ENCODE data around the gene IQCH.

DNA sequence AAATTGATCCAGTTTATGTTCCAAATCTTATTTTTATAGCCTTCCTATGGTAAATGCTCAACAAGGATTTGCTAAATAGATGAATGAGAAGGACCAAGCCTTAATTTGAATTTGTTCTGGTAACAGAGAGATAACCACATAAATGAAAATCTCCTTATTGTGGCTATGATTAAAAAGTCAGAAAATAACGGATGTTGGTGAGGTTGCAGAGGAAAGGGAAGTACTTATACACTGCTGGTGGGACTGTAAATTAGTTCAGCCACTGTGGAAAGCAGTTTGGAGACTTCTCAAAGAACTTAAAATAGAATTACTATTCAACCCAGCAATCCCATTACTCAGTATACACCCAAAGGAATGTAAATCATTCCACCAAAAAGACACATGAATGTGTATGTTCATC is 26.3 kb upstream of the IQCH start:
- TF ChIP-seq EZH2 (IDR thresholded peaks at IDR 0.05; ENCODE audit: insufficient read depth, poor library complexity, severe bottlenecking), result no peak
- TF ChIP-seq EZH2phosphoT487 (IDR thresholded peaks at IDR 0.05; ENCODE audit: insufficient read depth, low read depth), result no peak
